GM19463 (cell line): Measurements from ENCODE around the gene CDC42EP5.
A peak's percentile ranks its signal among the peaks of the same experiment; 100 is the strongest.
"Not testable (repeated sequence)": the region's sequence is repeated elsewhere in the genome, so short reads cannot be mapped to it uniquely, and the experiment has no call there.

Experiments used
- ATAC-seq: cut with Tn5 transposase; IDR thresholded peaks from one replicate; pipeline ENCODE4 v1.9.1; 2021; ENCODE audit warnings: mild to moderate bottlenecking, moderate library complexity; ENCODE audit not compliant: unreplicated experiment

CDC42EP5 gene

GRCh38 chr19:54492568-54492967 lies 19.5 kb upstream of the CDC42EP5 start:
- no peak for ATAC-seq

DNA sequence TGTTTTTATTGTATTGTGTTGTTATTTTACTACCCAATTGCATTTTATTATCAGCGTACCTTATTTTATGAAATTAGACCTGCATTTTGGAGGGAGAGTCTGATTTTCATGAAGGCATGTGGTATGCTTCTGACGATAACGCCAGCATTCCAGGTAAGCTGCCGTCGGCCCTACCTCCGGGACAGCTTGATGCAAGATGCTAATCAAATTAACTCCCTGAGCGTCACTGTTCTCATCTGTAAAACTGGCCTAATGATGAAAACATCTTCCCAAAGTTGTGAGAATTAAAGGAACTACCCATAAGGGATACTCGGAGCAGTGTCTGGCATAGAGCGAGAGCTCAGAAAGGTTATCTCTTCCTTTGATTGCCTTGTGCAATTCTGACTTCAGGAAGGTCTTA lies 16.7 kb upstream of the CDC42EP5 start:
- ATAC-seq = no peak

GRCh38 chr19:54489341-54489740 lies 16.2 kb upstream of the CDC42EP5 start:
- ATAC-seq = no peak

DNA sequence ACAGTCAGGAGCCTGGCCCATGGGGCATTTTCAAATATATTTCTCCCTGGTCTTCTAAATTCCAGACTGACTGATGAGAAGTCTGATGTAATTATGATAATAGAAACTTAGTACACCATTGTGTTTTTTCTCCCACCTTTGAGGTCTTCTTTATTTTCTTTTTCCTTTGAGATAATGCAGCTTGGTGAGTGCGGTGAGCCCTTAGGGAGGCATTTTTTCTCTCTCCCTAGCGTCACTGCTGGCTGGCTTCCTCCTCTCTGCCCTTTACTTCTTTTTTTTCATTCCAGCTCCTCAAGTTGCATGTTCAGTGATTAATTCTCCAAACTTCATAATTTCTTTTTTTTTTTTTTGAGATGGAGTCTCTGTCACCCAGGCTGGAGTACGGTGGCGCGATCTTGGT lies 12.8 kb upstream of the CDC42EP5 start:
- no peak for ATAC-seq

DNA sequence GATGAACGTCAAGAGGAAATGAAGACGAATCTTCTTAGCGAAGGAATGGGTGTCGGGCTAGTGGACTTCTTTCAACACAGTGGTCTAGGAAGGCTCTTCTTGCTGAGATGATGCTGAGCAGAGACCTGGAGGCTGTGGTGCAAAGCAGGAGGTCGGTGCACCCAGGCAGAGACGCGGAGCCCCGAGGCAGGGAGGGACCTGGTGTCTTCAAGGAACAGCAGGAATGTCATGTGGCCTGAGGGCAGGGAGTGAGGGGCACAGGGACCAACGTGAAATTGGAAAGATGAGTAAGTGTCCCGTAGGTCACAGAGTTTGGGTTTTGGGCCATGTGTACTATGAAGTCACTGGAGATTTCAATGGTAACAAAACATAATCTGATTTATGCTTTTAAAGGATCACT lies 11.4 kb upstream of the CDC42EP5 start:
- no peak for ATAC-seq

DNA sequence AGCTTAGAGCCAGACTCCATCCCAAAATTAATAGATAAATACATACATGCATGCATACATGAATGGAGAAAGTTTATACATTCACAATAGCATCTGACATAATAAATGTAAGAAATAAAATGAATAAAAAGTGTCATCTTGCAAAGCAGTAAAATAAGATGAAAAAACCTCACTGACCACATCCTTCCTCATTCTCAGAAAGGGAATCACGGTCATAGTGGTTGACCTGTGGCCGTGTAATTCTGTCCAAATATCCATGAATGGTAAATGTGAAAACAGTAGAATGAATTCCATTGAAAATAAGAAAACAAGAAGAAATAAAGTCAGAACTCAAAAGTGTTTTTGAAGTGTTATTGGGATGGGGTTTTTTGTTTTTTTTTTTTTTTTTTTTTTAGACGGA lies 9.8 kb upstream of the CDC42EP5 start:
- no peak for ATAC-seq

- no peak for ATAC-seq
These were observed 8.3 kb upstream of the CDC42EP5 start for GRCh38 chr19:54481326-54481930.

DNA sequence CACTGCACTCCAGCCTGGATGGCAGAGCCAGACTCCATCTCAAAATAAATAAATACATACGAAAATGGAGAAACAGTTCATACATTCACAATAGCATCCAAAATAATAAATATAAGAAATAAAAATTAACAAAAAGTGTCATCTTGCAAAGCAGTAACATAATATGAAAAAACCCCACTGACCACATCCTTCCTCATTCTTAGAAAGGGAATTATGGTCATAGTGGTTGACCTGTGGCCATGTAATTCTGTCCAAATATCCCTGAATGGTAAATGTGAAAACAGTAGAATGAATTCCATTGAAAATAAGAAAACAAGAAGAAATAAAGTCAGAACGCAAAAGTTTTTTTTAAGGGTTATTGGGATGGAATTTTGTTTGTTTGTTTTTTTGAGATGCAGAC lies 7.0 kb upstream of the CDC42EP5 start:
- no peak for ATAC-seq

GRCh38 chr19:54478677-54479266 lies 5.7 kb upstream of the CDC42EP5 start:
- no peak for ATAC-seq

DNA sequence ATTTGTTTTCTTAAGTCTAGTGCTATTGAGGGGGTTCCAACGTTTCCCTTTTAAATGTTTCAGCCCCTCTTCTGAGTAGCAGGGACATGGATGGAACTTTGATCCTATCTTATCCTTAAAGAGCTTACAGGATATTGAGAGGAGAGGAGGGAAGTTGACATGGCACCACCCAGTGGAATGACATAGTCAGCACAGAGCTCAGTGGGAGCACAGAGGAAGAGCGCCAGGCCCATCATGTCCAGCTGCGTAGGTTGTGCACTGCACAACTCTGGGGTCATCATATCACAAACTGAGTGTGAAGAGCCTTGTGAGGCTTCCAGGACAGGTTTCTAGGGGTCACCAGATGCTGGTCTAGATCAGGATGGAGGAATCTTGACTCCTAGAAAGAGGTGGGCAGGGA lies 4.6 kb upstream of the CDC42EP5 start:
- ATAC-seq = no peak

- no peak for ATAC-seq
These were observed 2.6 kb upstream of the CDC42EP5 start for GRCh38 chr19:54475706-54476105.

- no peak for ATAC-seq
These were observed 836 bp upstream of the CDC42EP5 start for GRCh38 chr19:54473892-54474372.

DNA sequence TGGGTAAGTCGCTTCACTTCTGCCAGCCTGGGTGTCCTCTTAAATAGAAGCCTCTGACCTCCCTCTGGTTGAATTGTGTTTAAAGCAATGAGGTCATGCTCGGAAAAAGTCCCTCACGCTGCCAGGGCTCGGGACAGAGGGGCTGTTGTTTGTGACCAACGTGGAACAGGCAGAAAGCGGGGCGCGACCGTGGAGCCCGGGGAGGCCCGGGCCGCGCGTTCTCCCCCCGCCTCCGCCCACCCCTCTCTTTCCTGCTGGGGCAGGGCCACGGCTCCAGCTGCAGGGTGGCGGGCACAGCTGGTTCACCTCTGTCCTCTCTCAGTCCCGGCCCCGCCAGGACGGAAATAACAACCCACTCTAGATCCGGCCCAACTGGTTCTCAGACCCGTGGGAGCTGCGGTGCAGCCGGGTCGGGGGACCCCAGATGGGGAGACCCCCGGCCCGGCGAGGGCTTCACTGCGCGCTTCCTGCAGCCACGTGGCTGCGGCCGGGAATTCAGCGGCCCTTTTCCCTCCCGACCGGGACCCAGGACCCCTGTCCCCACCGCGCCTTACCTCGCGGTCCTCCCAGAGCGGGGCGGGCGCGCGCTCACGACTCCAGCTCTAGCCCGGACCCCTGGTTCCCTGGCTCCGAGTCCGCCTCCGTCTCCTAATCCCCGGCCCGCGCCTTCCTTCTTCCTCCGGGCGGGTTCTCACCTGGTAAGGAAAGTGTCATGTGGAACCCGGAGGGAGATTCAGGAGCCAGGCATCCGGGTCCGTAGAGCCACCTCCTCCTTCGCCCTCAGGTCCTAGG lies 1.9 kb downstream of the CDC42EP5 start:
- no peak for ATAC-seq

GRCh38 chr19:54470276-54470887 lies 2.7 kb downstream of the CDC42EP5 start:
- ATAC-seq = no peak

GRCh38 chr19:54469496-54469934 lies 3.6 kb downstream of the CDC42EP5 start:
- ATAC-seq = no peak

DNA sequence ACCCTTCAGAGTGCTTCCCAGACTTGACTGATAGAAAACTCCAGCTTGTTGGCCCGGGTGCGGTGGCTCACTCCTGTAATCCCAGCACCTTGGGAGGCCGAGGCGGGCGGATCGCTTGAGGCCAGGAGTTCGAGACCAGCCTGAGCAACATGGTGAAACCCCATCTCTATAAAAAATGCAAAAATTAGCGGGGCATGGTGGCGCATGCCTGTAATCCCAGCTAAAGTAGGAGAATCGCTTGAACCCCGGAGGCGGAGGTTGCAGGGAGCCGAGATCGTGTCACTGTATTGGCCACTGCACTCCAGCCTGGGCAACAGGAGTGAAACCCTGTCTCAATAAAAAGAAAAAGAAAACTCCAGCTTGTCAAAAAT lies 7.0 kb downstream of the CDC42EP5 start:
- not testable (repeated sequence) for ATAC-seq

DNA sequence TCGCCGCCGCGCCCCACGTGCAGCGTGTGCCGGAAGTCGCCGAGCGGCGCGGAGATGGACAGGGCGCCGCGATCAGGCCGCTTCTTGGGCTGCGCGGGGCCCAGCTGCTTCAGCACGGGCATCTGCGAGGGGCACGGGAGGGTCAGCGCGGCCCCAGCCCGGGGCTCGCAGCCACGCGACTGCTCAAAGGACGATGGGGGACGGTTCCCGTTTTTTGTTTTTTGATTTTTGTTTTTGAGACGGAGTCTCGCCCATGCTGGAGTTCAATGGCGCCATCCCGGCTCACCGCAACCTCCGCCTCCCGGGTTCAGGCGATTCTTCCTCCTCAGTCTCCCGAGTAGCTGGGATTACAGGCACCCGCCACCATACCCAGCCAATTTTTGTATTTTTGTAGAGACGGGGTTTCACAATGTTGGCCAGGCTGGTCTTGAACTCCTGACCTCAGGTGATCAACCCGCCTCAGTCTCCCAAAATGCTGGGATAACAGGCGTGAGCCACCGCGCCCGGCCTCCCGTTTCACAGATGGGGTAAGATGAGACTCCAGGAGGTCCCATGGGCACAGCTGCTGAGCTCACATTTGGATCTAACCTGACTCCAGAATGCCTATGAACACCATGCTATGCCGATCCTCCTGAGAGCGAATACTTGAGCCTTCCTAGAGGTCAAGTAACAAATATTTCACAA lies 7.5 kb downstream of the CDC42EP5 start:
- no peak for ATAC-seq

- ATAC-seq = peak; percentile 52
These were observed 8.3 kb downstream of the CDC42EP5 start for GRCh38 chr19:54464630-54465425.

DNA sequence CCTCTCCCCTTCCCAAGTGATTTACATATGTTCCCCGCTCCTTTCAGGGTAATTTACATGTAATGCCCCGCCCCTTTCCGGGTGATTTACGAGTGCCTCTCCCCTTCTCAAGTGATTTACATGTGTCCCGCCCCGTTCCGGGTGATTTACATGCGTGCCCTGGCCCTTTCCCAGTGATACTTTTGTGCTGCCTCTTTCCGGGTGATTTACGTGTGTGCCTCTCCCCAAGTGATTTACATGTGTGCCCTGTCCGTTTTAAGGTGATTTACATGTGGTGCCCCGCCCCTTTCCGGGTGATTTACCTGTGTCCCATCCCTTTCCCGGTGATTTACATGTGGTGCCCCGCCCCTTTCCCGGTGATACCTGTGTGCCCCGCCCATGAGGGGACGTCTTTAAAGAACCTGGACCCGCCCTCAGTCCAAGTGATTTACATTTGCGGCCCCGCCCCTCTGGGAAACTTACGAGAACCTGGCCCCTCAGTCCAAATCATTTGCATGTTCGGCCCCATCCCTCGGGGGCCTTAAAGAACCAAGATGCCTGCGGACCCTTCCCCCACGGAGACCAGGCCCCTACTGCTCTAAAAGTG lies 9.0 kb downstream of the CDC42EP5 start:
- peak; percentile 40 for ATAC-seq

DNA sequence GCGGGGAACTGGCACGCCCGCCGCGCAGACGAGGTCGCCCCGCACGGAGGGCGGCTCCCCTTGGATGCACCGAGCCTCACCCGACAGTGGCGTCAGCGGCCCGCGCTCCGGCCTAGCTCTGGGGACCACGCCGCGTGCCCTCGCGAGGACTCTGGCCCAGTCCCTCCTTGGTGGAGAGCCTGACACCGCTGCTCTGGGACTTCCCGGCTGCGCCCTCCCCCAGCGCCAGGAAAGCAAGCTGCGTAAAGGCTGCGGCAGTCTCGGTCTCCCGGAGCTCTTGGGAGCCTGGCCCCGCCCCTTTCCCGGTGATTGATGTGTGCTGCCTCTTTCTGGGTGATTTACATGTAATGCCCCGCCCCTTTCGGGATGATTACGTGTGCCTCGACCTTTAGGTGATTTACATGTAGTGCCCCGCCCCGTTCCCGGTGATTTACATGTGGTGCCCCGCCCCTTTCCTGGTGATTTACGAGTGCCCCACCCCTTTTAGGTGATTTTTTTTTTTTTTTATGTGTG lies 9.5 kb downstream of the CDC42EP5 start, which contains the start of gene LENG9:
Gene LENG9, minus strand, starts transcription at position 248 of the 513 bp plus-strand sequence. CDS start 252 bp downstream, outside the sequence.
- ATAC-seq = peak; percentile 44
